HG03175 (cell line): Measurements from ENCODE around the gene FRAS1.
"Not testable (repeated sequence)": the region's sequence is repeated elsewhere in the genome, so short reads cannot be mapped to it uniquely, and the experiment has no call there.

ENCODE experiments used
- ATAC-seq: cut with Tn5 transposase; IDR thresholded peaks from one replicate; pipeline ENCODE4 v1.9.1; 2021; ENCODE audit warnings: mild to moderate bottlenecking, moderate library complexity; ENCODE audit not compliant: unreplicated experiment

The FRAS1 gene

DNA sequence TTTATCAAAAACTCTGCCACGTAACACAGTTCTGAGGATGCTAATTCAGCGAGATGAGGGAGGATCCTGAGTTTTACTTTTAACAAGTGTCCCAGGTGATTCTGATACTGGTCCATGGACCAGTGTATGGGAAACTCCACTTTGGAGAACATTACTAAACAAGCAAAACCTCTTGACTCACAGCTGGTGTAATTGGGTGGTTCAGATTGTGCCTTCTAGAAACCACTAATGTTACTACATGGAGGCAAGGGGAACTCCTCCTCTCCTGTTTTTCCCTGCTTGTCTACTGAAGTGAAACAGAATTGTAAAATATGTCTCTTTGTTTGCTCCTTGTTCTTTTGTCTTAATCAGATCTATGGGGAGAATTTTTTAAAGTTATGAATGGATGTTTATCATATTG lies 62.6 kb downstream of the FRAS1 start:
- ATAC-seq: no peak

DNA sequence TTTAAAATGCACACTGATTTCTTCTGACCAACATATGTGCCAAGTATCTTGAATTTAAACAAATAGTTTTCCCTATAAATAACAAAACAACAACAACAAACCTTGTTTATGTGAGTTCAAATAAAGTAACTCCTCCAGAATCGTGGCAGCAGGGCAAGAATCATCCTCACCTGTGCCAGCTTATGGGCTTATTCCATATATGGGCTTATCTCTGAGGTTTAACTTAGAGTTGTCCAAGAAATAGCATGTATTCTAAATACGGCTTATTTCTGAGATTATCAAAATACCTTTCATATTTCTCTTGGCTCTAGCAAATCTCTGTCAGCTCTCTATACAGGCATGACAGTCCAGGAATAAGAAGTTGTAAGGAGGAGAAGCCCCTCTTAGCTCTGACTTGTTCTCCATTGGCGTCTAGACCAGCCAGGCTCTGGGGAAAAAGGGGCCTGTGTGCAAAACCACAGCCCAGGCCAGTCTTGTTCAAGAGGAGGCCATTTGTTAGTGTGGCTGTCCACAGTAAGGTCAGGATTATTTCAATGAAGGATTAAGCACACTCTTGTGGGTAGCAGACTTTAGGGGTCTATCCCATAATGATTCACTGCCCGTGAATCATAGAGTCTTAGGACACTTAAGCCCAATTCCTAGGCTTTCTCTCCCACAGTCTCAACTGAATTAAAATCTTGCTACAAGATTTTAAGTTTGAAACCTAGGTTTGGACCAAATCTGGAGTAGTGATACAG lies 63.2 kb downstream of the FRAS1 start:
- no peak for ATAC-seq

DNA sequence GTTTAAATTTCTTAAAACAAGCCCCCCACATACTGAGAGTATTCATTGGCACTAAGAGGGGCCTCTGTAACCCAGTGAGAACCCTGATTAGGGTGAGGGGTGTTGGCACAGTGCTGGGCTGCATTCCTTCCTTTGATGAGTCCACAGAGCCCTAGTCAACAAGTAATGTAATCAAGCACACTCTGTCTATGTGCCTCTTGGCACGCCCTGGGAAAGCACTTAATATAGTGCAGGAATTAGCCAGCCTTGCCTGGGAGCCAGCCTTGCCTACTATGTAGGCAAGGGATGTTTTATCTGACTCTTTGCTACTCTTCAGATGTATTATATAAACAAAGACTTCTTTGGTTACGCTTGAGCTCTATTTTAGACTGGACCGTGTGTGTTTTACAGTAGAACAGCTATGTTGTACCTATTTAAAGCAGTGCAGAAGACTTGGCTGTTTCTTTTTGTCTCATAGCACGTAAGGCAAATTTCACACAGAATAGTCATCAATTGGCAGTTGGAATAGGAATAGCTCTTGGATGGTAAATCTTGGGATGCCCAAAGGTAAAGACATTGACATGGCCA lies 64.3 kb downstream of the FRAS1 start:
- no peak for ATAC-seq

DNA sequence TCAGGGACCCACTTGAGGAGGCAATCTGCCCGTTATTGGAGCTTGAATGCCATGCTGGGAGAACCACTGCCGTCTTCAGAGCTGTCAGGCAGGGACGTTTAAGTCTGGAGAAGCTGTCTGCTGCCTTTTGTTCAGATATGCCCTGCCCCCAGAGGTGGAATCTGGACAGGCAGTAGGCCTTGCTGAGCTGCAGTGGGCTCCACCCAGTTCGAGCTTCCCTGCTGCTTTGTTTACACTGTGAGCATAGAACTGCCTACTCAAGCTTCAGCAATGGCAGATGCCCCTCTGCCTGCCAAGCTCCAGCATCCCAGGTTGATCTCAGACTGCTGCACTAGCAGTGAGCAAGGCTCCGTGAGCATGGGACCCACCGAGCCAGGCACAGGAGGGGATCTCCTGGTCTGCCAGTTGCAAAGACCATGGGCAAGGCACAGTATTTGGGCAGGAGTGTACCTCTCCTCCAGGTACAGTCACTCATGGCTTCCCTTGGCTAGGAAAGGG lies 68.8 kb downstream of the FRAS1 start:
- not testable (repeated sequence) for ATAC-seq

DNA sequence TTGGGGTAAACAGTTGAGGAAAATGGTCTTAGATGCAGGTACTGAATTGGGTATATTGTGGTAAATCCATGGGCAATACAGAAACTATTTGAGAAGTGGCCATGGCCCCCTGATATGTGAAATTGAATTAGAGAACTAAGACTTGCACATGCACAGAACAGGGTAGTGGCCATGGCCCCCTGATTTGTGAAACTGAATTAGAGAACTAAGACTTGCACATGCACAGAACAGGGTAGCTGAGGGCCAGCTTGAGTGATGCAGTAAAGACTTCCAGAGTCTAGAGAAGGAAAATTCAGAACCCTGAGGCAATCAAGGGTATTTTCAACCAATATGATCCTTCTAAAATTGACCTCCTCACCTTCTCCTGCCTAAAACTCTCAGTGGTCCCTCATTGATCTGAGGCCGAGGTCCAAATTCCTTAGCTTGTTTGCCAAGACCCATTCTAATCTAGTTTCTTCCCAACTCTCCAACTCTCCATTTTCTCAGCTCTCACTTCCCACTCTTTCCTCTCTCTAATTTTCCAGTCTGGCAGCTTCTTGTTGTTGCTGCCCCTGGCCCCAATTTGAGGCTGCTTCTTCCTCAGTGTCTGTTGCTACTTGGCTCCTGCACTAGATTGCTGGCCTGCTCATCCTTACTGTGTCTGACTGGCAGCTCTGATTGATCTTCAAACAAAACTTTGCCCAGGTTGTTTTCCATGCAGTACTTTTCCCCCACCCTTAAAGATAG lies 72.4 kb downstream of the FRAS1 start:
- no peak for ATAC-seq

DNA sequence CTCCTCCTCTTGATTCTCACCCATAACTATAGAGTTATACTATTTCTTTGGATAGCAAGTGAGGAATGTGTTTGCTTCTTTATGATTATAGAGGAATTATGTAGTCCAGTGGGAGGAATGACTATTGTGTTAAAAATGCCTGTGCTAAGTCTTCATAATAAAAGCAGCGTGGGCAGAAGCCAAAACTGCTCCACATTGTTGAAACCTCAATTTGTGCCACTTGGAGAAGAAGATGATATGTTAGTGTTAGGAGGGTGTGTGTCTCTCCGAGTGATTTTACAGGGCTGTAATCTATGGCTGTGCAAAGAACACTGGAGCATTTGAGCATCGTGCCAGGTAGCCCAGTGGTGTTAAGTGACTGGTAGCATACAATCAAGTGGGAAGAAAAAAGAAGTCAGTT lies 74.3 kb downstream of the FRAS1 start:
- ATAC-seq: no peak

DNA sequence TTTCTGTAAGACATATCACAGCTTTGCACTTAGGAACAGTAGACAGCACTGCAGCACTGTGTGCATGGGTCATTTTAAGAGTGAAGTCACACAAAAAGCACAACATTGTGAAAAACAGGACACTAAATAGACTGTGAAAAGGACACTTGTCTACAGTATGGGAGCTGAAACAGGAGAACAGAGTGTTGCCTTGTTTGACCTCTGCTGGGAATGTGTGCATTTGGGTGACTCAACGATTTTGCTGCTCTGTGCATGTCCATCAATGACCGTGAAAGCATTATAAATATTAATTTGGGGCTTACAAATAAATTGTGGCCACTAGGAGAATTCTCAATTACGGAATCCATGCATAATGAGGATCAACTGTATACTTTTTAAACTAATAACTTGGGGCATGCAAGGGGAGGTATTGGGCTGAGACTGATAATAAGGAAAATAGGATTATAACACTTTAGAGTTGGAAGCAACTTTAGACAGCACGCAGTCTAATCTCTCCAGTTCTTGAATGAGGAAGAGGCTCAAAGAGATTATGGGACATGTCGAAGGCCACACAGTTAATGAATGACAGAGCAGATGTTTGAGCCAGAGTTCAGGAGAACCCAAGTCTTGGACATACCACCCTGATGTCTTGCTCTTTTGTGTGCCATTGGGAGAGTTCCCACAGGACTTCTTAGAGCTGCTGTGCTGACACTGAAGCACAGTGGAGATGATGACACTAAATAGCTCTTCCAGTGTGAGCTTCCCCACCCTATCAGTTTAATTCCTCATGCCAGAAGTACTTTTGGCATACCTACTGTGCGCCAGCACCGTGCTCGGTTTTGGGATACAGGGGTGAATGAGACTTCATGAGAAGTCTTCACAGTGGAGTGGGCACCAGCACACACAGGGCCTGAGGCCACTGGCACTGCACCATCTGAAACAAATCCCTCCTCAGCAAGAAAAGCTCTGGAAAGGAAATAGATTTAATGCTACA lies 79.3 kb downstream of the FRAS1 start:
- ATAC-seq: no peak

DNA sequence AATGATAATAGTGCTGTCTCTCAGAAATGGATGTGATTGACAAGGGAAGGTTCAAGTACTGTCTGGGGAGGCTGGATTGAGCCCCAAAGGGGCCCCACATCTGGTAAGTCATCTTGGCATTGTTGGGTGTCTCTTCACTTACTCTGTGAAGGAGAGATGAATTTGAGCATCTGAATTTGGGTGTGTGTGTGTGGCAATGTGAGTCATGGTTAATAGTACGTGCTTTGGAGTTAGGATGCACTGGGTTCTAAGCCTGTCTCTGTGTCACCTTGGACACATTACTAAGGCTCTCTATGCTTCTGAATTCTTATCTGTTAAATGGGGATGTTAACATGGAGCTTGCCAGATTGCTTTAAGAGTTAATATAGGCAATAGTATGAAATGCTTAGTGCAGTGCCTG lies 80.4 kb downstream of the FRAS1 start:
- ATAC-seq: no peak

DNA sequence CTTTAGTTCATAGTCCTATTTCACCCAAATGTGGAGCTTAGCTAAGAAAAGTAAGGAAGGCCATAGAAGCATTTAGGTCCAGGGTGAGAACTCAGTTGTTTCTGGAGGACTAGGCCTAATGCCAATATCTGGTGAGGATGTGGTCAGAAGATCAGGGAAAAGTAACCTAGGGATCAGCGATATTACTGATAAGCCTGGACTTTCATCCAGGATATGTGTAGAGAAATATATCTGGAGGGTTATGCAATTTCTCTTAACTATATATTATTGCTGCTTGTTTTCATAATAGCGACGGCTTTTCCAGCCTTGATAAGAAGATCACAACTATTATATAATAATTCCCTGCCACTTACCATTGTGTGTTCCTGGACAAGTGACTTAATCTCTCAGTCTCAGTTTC lies 81.1 kb downstream of the FRAS1 start:
- no peak for ATAC-seq

DNA sequence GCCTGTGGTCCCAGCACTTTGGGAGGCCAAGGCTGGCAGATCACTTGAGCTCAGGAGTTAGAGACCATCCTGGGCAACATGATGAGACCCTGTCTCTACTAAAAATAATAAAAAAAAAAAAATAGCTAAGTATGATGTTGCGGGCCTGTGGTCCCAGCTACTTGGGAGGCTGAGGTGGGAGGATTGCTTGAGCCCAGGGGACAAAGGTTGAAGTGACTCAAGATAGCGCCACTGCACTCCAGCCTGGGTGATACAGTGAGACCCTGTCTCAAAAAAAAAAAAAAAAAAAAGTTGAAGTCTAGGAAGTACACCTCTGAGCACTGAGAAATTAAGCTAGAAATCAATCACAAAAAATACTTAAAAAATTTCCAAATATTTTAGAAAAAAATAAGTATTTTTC lies 86.5 kb downstream of the FRAS1 start:
- no peak for ATAC-seq

DNA sequence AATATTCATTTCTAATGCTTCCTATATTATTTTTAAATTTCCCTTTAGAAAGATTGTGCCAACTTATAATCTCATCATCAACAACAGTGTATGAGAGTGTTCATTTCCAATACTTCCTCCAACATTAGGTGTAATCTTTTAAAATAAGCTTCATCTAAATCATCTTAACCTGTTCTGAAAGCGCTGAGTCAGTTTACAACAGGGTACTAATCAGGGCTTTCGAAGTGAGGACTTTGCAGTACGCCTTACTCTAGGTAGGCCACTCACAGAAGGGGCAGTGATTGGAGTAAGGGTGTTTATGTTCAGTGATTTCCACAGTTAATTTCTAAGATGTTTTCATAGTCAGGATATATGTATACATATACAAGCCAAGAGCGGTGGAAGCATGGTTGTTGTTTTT lies 87.9 kb downstream of the FRAS1 start:
- no peak for ATAC-seq

DNA sequence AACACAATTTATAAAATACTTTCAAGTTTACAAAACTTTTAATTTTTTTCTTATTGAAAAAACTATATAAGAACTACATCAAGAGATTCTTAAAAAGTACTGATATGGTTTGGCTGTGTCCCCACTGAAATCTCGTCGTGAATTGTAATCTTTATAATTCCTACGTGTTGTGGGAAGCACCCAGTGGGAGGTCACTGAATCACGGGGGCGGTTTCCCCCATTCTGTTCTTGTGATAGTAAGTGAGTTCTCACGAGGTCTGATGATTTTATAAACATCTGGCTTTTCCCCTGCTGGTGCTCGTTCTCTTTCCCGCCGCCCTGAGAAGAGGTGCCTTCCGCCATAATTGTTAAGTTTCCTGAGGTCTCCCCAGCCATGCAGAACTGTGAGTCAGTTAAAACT lies 88.5 kb downstream of the FRAS1 start:
- no peak for ATAC-seq

DNA sequence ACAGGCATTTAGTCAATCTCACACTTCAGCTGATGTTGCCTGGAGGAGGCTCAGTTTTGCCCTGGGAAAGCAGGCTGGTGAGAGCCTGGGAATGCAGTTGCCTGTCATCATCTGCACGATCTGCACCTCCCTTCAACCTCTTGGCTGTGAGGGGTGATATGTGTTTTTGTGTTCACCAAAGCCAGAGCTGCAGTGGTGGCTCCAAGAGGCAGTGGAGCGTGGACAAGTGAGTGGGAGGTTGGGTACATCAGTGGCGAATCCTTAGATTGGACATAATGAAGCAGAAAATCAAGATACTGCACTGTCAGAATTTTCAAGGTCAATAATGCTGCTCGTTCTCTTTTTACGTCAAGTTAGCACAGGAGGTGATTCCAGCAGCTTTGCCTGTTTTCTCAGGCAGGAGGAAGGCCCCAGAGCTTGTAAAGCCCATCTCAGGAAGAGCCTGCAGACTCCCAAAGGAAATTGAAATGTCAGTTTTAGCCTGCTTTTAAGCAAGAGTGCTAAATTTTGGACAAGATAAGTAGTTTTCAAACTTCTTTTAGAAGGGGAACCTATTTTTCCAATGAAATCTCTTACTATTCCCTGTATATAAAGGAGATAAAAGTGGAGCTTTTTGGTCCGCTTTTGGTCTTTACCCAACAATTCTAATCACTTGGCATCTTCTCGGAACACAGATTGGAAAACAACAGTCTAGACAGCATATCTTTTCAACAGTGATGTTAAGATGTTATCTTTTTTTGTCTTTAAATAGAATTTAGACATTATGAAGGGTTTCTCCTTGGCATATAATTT lies 92.8 kb downstream of the FRAS1 start:
- no peak for ATAC-seq

DNA sequence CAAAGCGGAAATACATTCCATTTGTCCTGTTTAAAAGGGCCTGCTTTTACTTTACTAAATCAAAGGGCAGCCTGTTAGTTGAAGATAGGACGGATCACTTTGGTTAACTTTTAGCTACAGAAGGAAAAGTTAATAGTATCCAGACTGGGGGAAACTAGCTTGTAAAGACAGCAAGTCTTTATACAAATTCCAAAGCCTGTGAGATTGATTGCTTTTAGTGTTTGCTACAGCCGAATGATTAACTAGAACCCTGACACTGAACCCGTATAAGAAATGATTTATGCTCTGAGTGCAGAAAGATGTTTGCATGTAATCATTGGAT lies 93.4 kb downstream of the FRAS1 start:
- ATAC-seq: no peak

DNA sequence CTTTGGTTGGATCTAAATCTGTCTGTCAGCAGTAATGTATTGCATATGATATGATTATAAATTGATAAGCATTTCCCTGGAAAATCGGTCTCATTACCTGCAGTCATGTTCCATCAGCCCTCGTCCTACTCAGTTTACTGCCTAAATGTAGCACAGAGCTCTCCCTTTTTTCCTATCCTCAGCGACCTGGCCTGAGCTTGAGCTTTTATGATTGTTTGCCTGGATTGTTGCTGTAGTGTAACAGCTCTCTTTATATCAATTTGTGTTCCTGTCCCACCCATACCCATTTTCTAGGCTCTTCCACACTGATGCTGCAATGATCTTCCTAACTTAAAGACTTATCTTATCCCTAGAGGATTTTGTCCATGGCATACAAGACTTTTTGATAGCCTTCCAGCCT lies 95.7 kb downstream of the FRAS1 start:
- ATAC-seq: no peak

DNA sequence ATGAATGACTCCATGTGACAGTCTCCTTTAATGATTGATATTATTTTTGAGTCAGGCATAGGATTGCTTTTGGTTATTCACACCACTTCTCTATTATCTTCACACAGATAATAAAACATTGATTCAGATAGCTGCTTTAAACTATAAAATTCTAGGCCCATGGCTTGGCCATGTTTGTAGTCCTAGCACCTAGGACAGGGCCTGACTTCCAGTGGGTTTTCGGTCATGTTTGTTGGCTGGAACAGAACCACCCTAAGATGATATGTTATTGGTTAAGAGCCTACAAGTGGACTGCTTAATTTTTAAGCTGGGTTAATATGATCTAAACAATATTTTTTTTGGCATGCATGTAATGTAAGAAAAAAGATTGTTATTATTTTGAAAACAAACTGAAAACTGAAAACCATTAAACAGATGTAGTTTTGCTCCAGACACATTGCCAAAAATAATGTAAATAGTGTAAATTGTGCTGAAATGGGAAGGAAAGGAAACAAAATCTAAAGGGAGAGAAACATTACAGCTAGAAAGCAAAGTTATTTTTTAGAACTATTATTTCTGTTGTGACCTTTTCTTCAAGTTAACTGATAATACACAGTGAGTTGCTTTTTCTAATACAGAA lies 98.0 kb downstream of the FRAS1 start:
- no peak for ATAC-seq

DNA sequence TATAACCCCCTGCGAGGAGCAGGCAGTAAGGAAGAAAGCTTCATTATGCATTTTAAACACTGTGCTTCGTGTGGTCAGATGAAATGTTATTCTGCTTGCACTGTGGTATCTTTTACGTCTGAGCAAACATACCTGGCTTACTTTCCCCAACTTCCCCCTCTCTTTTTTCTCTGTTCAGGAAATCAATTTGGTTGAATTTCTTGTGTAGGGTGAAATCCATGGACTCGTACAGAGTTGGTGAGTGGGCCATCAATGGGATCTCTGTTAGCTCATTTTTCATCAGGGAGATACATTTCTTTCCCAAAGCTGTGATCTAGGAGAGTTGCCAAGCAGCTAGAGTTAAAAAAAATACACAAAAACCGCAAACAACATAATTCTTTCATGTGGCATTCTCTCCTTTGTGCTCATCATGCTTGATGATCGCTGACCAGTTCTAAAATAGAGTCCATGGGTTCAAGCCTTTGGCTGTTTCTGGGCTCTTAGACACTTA lies 98.5 kb downstream of the FRAS1 start:
- no peak for ATAC-seq

DNA sequence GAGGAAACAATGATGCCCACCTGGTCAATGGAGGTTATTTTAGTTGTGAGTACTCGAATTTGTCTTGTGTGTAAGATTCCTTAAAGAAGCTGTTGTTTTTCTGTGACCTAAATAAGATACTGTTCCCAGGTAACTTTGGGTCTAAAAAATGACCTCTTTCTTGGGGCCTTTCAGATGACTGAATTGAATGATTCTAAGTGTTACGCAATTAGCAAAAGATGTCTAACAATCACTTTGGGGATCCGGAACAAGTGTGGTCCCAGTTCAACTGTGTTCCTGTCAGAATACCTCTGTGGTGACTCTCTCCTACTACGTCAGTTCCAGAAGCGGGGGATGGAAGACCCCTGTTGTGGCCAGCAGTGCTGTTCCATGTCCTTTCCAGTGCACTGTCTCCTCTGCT lies 99.4 kb downstream of the FRAS1 start:
- no peak for ATAC-seq

DNA sequence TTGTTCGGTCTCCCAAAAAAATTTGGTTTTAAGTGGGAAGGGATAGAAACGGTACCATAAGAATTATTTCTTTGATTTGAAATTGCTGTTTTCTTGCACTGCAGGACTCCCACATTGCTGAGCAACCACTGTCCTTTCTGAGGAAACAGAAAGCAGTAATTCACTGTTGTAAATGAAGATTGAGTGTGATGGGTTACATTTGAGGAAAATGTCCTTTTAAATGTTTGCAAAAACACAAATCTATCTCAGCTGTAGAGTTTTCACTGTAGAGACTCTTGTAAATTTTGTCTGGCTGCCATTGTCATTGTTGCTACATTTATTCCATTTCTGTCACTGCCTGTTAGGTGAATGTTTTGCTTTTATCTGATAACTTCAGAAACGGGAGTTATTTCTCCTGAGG lies 105.2 kb downstream of the FRAS1 start:
- ATAC-seq: no peak

DNA sequence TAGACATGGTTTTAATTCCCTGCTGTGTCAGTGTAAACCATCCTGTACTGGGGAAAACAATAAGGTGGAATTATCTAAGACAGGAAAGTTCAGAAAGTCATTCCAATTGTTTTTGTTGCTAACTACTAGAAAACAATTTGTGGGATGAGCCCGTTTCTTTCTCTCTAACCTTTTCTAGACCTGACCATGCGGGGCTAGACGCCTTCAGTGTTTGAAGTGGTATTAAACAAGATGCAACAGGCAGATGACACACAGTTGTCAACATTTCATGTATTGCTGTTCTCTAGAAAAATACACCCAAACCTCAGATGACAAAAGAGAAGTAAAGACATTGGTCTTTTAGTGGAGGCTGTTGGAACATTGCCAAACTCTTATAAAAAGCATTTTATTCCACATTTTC lies 105.7 kb downstream of the FRAS1 start:
- ATAC-seq: no peak
